ENCODE data around the gene AKR1D1.
A peak's percentile ranks its signal among the peaks of the same experiment; 100 is the strongest.
"Not testable (repeated sequence)": the region's sequence is repeated elsewhere in the genome, so short reads cannot be mapped to it uniquely, and the experiment has no call there.

The AKR1D1 gene

GRCh38 chr7:138116892-138117291, 40.6 kb downstream of the AKR1D1 start:
- Mint-ChIP-seq H3K4me1 (no peaks in the 10 kb centered on the region), H3K27me3 (peaks cover 0 to 9% of the 10 kb centered on the region in 2 donors), H3K27ac (no peak overlapping the region), H3K36me3 (no peaks in the 10 kb centered on the region), H3K9me3 (peaks cover 1 to 4% of the 10 kb centered on the region in 2 donors), H3K4me3 (no peak overlapping the region)
- ATAC-seq (replicated peaks) (no peak), DNase-seq (no peak)

- H3K27me3 Mint-ChIP-seq: peaks cover 0 to 9% of the 10 kb centered on the region in 2 donors
- no peak overlapping the region for H3K27ac Mint-ChIP-seq
These were observed 44.0 kb downstream of the AKR1D1 start for GRCh38 chr7:138120140-138120827.

GRCh38 chr7:138122162-138122561, 45.9 kb downstream of the AKR1D1 start:
- peaks cover 1 to 4% of the 10 kb centered on the region in 2 donors for H3K9me3 Mint-ChIP-seq
- H3K4me1 Mint-ChIP-seq: peaks cover 6 to 11% of the 10 kb centered on the region in 2 donors
- ATAC-seq (replicated peaks): no peak
- no peak overlapping the region for H3K27ac Mint-ChIP-seq
- no peaks in the 10 kb centered on the region for H3K27me3 Mint-ChIP-seq
- no peaks in the 10 kb centered on the region for H3K36me3 Mint-ChIP-seq
- no peak for DNase-seq
- no peak overlapping the region for H3K4me3 Mint-ChIP-seq

More at GRCh38 chr7:138120140-138120827, 44.0 kb downstream of the AKR1D1 start:
- no peak overlapping the region for H3K4me3 Mint-ChIP-seq
- peaks cover 1 to 4% of the 10 kb centered on the region in 2 donors for H3K9me3 Mint-ChIP-seq
- H3K36me3 Mint-ChIP-seq: no peaks in the 10 kb centered on the region
- ATAC-seq (replicated peaks): no peak
- H3K4me1 Mint-ChIP-seq: peaks cover 3 to 4% of the 10 kb centered on the region in 2 donors
- DNase-seq: no peak

- Mint-ChIP-seq H3K27ac (peak overlapping the region; percentile 0), H3K4me3 (no peak overlapping the region), H3K9me3 (peaks cover 0 to 4% of the 10 kb centered on the region in 2 donors), H3K36me3 (no peaks in the 10 kb centered on the region), H3K4me1 (peaks cover 6 to 11% of the 10 kb centered on the region in 2 donors), H3K27me3 (no peaks in the 10 kb centered on the region)
- DNase-seq (no peak), ATAC-seq (replicated peaks) (no peak)
These were observed 48.9 kb downstream of the AKR1D1 start for GRCh38 chr7:138125119-138125518.

GRCh38 chr7:138125598-138126111, 49.4 kb downstream of the AKR1D1 start:
- DNase-seq: no peak
- peaks cover 6 to 11% of the 10 kb centered on the region in 2 donors for H3K4me1 Mint-ChIP-seq
- peak; percentile 95 to 97 for ATAC-seq (replicated peaks)
- peak overlapping the region; percentile 33 for H3K27ac Mint-ChIP-seq
- H3K36me3 Mint-ChIP-seq: no peaks in the 10 kb centered on the region
- peaks cover 0 to 6% of the 10 kb centered on the region in 2 donors for H3K9me3 Mint-ChIP-seq
- no peaks in the 10 kb centered on the region for H3K27me3 Mint-ChIP-seq
- no peak overlapping the region for H3K4me3 Mint-ChIP-seq

- Mint-ChIP-seq H3K9me3 (peaks cover 0 to 6% of the 10 kb centered on the region in 2 donors), H3K36me3 (no peaks in the 10 kb centered on the region), H3K4me1 (peaks cover 6 to 11% of the 10 kb centered on the region in 2 donors), H3K27ac (no peak overlapping the region), H3K27me3 (no peaks in the 10 kb centered on the region), H3K4me3 (no peak overlapping the region)
- ATAC-seq (replicated peaks) (no peak), DNase-seq (no peak)
These were observed 50.7 kb downstream of the AKR1D1 start for GRCh38 chr7:138126928-138127327.

- H3K27ac Mint-ChIP-seq: no peak overlapping the region
- DNase-seq (no peak), ATAC-seq (replicated peaks) (no peak)
- H3K36me3 Mint-ChIP-seq: no peaks in the 10 kb centered on the region
- no peak overlapping the region for H3K4me3 Mint-ChIP-seq
- H3K27me3 Mint-ChIP-seq: no peaks in the 10 kb centered on the region
- H3K9me3 Mint-ChIP-seq: peaks cover 0 to 9% of the 10 kb centered on the region in 2 donors
- peaks cover 6 to 11% of the 10 kb centered on the region in 2 donors for H3K4me1 Mint-ChIP-seq
These were observed 51.7 kb downstream of the AKR1D1 start for GRCh38 chr7:138127996-138128395.

GRCh38 chr7:138129551-138130165, 53.4 kb downstream of the AKR1D1 start:
- no peak overlapping the region for H3K27ac Mint-ChIP-seq
- ATAC-seq (replicated peaks) (no peak), DNase-seq (no peak)
- no peaks in the 10 kb centered on the region for H3K27me3 Mint-ChIP-seq
- no peak overlapping the region for H3K4me3 Mint-ChIP-seq
- H3K4me1 Mint-ChIP-seq: peaks cover 6 to 11% of the 10 kb centered on the region in 2 donors
- peaks cover 0 to 9% of the 10 kb centered on the region in 2 donors for H3K9me3 Mint-ChIP-seq
- H3K36me3 Mint-ChIP-seq: no peaks in the 10 kb centered on the region

- Mint-ChIP-seq H3K4me3 (no peak overlapping the region), H3K27ac (no peak overlapping the region), H3K4me1 (peaks cover 7 to 13% of the 10 kb centered on the region in 2 donors), H3K36me3 (peaks cover 0 to 3% of the 10 kb centered on the region in 2 donors), H3K27me3 (no peaks in the 10 kb centered on the region), H3K9me3 (peaks cover 0 to 4% of the 10 kb centered on the region in 2 donors)
- ATAC-seq (replicated peaks) (no peak), DNase-seq (no peak)
These were observed 61.3 kb downstream of the AKR1D1 start for GRCh38 chr7:138137423-138138171.

- peaks cover 7 to 13% of the 10 kb centered on the region in 2 donors for H3K4me1 Mint-ChIP-seq
- H3K9me3 Mint-ChIP-seq: no peaks in the 10 kb centered on the region
- no peaks in the 10 kb centered on the region for H3K27me3 Mint-ChIP-seq
- peaks cover 0 to 3% of the 10 kb centered on the region in 2 donors for H3K36me3 Mint-ChIP-seq
- ATAC-seq (replicated peaks) (no peak), DNase-seq (no peak)
- no peak overlapping the region for H3K4me3 Mint-ChIP-seq
- H3K27ac Mint-ChIP-seq: peak overlapping the region; percentile 44
These were observed 62.0 kb downstream of the AKR1D1 start for GRCh38 chr7:138138244-138138643.

GRCh38 chr7:138142583-138143201, 66.4 kb downstream of the AKR1D1 start:
- no peak overlapping the region for H3K4me3 Mint-ChIP-seq
- DNase-seq (no peak), ATAC-seq (replicated peaks) (no peak)
- no peaks in the 10 kb centered on the region for H3K36me3 Mint-ChIP-seq
- no peak overlapping the region for H3K27ac Mint-ChIP-seq
- H3K4me1 Mint-ChIP-seq: peaks cover 8 to 10% of the 10 kb centered on the region in 2 donors
- H3K27me3 Mint-ChIP-seq: peaks cover 0 to 9% of the 10 kb centered on the region in 2 donors
- no peaks in the 10 kb centered on the region for H3K9me3 Mint-ChIP-seq

- no peak for ATAC-seq (replicated peaks)
- Mint-ChIP-seq H3K27ac (no peak overlapping the region), H3K27me3 (peaks cover 0 to 9% of the 10 kb centered on the region in 2 donors)
These were observed 68.7 kb downstream of the AKR1D1 start for GRCh38 chr7:138144958-138145357.

GRCh38 chr7:138146221-138146620, 70.0 kb downstream of the AKR1D1 start:
- not testable (repeated sequence) for ATAC-seq (replicated peaks); H3K9me3 Mint-ChIP-seq; H3K4me3 Mint-ChIP-seq; H3K36me3 Mint-ChIP-seq; H3K27ac Mint-ChIP-seq; H3K4me1 Mint-ChIP-seq; H3K27me3 Mint-ChIP-seq; DNase-seq

More at GRCh38 chr7:138144958-138145357, 68.7 kb downstream of the AKR1D1 start:
- Mint-ChIP-seq H3K36me3 (no peaks in the 10 kb centered on the region), H3K4me3 (no peak overlapping the region), H3K9me3 (no peaks in the 10 kb centered on the region), H3K4me1 (peaks cover 0 to 3% of the 10 kb centered on the region in 2 donors)
- DNase-seq: no peak
